GM19023 (cell line): ENCODE data around the gene ATP5MC2.
"Not testable (repeated sequence)": the region's sequence is repeated elsewhere in the genome, so short reads cannot be mapped to it uniquely, and the experiment has no call there.

ENCODE experiments used
- ATAC-seq: cut with Tn5 transposase; IDR thresholded peaks from one replicate; pipeline ENCODE4 v1.9.1; 2021; ENCODE audit warnings: mild to moderate bottlenecking, moderate library complexity; ENCODE audit not compliant: unreplicated experiment

The ATP5MC2 gene

DNA sequence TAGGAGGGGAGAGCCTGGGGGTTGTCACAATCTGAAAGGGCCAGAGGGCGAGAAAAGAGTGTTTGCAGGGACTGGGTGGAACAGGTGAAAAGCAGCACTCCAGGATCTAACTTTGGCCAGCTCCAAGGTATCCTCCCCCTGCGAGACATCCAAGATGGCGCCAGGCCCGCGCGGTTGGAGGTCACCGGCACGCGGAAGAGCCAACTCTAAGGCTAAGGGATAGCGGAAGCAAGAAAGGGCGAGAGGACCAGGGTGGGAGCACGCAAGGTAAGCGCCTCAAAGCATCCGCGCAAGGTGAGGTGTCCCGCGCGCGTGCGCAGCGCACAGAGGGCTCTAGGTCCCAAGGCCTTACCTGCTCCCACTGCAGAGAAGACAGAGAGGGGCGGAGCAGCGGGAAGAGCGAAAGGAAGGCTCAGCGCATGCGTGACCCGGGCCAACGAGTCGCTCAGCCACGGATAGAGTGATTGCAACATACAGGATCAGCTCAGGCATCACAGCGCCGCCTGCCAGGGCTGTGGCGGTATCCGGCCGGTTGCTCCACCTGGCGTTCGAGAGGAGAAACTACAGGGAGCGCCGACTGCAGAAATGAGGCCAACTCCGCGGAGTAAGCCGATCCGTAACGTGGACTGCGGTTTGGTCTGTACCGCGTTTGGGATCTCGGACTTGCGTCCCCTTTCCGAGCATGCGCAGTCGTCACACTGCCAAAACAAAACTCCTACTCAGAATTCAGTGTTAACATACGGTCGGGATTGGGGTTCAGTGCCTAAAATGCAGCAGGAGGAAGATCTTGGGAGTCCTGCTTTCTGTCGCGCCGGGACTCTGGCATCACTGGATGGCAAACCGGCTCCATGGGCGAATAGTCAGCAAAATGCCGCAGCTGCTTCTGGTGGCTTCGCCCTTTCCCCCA is at the start of gene ATP5MC2:
TSS of gene ATP5MC2 (minus strand) at position 383 of the 907 bp plus-strand sequence. CDS start 3,469 bp downstream, outside the sequence.
- peak; percentile 93 for ATAC-seq

DNA sequence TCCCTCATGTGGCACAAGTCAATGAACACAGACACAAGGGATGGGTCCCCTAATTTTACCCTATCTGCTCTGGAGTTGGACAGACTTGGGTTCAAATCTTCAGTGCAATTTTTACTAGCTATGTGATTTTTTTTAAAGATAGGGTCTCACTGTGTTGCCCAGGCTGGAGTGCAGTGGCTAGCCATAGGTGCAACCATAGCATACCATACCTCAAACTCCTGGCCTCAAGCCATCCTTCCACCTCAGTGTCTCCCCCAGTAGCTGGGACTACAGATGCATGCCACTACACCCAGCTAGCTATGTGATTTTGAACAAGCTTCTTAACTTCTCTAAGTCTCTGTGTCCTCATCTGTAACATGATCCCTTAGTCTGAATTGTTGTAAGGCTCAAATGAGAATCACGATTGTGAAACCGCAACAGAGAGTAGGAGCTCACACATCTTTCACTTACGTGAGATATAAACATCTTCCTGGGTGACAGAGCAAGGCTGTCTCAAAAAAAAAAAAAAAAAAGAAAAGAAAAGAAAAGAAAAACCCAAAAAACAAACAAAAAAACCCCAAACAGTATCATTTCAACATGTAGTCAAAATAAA is 46.7 kb upstream of the ATP5MC2 start:
- ATAC-seq = no peak

DNA sequence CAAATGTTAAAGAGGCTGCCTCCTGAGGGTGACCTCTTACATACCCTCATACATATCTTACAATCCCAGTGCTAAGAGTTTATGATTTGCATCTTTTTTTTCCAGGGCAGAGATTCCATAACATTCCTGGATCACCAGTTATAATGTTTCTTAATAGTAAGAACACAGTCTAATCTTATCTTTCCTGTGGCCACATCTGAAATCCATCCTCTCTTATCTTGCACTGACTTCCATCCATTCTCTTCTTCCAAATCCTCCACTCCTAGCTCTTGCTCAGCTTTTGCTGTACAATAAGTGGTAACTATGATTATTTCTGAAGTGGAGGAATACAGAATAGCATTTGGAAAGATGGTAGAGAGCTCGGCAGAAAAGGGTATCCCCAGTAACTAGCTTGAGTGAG is 45.1 kb upstream of the ATP5MC2 start:
- no peak for ATAC-seq

DNA sequence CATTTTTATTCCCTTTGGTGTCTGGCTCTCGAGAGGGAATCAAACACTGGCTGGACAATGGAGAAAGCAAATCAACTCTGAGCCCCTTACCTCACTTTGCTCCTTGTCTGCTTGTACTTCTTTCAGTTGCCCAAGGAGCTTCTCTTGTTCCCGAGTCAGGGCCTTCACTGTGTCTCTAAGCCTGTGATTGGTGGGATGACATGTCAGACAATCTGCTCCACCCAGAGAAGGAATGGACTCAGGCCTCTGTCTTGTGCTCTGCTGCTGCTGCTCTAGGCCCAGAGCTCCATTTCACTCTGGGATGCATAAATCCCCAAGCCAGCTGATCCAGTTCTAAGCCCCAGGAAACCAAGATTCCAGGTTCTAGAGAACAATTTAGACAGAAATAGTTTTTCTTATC is 43.8 kb upstream of the ATP5MC2 start:
- ATAC-seq = no peak

DNA sequence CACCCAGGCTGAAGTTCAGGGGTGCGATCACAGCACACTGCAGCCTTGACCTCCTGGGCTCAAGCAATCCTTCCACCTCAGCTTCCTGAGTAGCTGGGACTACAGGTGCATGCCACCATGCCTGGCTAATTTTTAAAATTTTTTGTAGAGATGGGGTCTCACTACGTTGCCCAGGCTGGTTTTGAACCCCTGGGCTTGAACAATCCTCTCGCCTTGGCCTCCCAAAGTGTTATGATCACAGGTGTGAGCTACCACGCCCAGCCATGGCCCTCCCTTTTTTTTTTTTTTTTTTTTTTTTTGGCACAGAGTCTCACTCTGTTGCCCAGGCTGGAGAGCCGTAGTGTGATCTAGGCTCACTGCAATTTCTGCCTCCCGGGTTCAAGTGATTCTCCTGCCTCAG is 42.7 kb upstream of the ATP5MC2 start:
- ATAC-seq = not testable (repeated sequence)

DNA sequence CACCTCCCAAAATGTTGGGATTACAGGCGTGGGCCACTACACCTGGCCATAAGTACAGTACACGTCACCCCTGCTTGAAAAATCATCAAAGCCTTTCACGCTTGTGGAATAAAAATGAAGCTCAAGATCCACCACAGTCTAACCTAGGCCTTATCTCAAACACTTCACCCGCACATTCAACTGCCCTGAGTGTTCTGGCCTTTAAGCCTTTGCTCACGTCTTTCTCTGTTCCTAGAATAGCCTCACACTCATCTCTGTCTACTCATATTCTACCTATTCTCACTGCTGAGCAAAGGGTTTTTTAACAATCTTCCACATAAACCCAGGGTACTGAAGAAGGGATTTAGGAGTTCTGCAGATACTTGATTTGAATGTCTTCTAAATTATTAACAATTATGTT is 41.4 kb upstream of the ATP5MC2 start:
- ATAC-seq = no peak

DNA sequence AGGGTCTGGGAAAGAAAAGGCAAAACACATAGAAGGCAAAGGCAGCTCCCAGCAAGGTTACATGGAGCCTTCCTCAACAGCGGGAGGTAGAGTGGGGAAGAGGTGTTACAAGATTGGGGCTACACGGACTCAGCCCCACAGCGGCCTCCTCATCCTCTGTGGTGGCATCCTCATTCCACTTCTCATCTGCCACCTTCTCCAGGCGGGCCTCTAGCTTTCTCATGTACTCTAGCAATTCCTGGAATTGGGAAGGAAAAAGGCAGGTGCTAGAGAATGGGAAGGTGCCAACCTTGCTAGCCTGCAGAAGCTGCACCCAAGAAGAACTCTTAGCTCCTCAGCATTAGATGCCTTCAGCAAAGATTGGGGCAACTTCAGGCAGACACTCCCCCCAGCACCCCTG is 38.1 kb upstream of the ATP5MC2 start:
- no peak for ATAC-seq

DNA sequence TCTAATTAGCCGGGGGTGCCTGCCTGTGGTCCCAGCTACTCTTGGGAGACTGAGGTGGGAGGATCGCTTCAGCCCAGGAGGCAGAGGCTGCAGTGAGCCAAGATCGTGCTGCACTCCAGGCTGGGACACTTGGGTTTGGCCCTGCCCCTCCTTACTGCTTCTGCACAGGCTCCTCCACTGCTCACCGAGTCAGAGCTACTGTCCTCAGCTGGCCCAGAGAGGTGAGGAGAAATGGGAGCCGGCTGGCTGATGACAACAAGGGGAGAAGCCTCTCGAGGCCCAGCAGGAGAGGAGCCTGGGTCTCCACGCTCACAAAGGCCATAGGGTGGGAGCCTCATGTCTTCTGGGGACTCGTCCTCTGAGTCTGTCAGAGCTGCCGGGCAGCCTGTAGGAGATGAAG is 37.6 kb upstream of the ATP5MC2 start:
- no peak for ATAC-seq

DNA sequence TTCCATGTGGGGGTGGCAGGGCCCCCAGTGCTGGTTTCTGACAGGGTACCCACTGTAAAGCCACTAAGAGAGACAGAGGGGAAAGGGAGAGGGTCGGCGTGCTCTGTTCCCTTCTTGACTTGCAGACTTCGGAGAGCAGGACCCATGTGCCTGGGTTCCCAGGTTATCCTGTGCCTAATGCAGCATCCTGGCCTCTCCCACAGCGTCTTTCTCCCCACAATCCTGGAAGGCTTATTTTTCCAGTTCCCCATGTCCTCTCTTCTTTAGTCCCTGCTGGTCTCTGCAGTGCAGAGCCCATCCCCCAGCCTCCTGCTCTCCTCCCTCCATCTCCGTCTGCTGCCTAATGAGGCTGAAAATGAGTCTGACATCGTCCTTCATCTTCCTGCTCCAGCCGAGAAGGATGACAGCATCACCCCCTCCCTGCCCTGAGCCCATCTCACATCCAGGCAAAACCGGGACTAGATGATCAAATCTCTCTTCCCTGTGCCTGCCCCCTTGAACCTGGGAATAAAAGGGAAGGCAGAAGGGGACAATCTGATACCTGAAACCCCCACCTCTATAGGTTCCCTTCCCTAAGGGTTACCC is 36.3 kb upstream of the ATP5MC2 start:
- no peak for ATAC-seq

DNA sequence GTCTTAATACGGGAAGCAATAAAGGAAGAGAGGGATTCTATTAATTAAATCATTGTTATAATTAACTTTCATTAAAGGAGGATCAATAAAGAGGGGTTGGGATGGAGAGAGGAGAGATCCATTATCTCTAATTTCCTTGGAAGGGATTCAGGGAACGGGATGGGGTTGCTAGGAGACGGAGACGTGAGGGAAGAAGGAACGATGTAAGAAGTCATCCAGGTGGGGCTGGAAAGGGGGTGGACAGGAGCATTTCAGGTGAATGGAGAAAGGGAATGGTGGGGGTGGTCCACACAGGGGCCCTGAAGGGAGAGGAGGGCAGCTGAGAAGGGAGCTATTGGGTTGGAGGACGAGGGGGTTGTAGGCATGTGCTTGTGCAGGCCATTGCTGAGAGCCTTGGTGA is 34.2 kb upstream of the ATP5MC2 start:
- no peak for ATAC-seq

DNA sequence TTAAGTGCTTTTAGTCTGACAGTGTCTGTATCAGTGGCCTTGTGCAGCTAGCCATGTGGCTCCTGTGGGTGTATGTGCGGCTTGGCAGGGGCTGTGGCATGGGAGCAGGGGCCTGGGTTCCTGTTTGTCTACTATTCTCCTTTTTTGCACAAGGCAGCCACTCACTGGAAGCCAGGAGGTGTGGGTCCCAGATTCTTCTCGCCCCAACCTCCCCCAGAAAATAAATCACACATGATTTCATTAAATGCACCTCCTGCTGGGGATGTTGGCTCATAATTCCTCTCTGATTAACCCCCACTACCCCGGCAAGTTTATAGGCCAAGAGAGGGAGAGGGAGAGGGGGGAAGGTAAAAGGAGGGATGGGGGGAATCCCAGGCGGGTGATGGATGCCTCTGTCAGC is 33.8 kb upstream of the ATP5MC2 start:
- no peak for ATAC-seq

DNA sequence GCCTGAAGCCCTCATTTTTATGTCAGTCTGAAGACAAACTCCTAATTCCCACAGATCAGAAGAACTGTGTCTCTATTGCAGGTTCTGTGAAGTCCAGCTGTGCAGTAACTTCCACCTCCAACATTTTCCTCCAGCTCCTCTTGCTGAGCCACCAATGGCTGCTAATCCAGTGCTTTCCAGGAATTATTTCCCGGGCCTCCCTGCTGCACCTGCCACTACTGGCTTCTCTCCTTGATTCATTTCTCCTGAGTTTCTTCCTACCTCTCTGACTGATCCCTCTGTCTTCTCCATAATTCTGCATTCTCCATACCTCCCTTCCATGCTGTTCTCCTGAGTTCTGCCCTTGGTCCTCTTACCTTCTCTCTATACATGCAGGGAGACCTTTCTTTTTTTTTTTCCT is 30.2 kb upstream of the ATP5MC2 start:
- ATAC-seq = no peak

DNA sequence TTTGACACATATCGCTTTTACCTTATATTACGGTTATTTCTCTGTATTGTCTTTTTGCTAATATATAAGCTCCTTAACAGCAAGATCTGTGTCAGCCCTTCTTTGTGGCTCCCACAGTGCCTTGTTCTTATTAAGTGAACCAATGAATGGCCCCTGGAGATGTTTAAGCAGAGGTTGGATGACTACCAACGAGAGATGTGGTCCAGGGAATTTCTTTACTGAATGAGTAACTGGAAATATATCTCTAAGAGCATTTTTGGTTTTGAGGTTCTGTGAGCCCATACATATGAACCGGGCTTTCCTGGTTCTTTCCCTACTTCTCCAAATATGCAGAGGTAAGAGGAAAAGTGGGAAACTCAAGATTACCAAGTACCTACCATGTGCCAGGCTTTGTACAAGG is 27.9 kb upstream of the ATP5MC2 start:
- ATAC-seq = no peak

DNA sequence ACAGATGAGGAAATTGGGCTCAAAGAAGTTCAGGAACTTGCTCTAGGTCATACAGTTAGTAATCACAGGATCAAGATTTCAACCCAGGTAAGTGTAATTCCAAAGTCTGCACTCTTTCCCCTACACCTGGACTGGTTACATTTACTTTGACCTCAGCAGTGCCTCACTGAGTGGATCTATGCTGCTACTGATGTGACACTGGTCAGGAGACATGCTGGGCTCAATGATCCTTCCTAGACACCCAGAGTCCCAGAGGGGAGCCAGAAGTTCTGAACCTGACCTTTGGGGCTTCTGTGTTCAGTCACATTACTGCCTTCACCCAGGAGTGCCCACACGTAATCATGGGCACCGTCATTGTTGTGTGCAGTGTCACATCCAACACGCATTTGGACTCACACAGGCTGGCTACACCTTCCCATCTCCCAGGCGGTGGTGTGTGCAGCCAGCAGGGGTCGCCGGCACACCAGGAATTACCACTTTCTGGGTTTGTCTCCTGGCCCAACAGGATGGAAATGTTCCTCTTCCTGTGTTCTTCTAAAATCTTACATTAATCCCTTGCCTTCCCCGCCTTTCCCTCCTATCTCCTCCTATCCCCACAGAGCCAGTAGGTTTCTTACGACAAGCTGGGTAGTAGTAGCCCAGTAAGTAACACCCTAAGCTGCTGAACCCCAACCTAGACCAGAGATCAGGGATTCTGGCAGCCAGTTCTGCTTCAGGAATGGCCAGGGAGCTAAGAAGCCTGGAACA is 25.8 kb upstream of the ATP5MC2 start:
- peak; percentile 69 for ATAC-seq

DNA sequence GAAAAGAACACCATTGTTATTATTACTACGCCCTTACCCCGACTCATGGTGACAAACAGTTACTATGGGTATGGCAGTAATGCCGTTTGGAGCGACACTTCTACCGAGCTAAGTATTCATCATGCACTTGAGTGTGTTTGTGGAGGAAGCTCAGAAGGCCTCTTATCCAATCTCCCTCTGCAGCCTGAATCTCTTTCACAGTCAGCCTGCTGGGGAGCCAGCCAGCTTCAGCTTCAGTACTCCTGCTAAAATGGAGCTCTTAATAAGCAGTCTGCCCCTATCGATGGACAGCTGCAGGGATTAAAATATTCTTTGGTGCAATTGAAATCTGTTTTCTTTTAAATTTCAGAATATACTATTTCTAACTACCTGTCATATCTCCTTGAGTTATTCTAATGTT is 24.7 kb upstream of the ATP5MC2 start:
- ATAC-seq = no peak

DNA sequence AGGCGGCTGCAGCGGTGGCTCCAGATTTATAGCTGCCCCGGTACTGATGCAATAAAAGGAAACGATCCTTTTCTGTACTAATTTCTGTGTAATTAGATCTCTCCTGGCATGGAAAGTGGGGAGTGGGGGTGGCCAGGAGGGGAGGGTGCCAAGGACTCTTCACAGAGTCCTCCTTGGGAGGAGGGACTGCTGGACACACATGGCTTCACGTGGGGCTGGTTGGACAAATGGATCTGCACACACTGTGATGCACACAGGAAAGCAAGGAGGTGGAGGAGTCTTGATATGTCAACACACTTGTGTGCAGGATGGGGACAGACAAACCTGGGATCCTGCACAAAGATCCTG is 23.8 kb upstream of the ATP5MC2 start:
- ATAC-seq = no peak

DNA sequence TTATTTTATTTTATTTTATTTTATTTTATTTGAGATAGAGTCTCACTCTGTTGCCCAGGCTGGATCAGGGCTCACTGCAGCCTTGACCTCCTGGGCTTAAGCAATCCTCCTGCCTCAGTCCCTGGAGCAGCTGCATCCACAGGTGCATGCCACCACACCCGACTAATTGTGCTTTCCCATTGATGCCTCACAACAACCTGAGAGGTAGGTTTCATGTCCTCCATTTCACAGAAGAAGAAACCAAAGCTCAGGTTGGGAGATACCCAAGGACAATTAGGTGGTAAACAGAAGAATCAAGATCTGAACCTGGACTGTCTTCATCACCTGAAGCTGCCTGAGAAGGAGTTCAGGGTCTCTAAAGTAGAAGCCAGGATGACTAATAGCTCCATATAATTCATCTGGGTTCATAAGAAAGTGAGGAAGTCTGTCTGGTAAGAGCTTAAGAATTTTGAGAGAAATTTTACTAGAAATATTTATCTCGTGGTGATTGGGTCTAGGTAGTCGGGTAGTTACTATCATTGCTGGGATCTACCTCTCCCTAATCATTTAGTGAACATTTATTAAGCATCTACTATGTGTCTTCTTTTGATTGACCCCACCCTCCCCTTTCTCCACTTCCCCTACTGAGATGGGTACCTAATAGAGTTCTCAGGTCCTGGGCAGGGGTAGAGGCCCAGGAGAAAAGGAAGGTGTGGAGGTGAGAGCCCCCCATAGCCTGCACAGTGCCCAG is 23.2 kb upstream of the ATP5MC2 start:
- no peak for ATAC-seq

DNA sequence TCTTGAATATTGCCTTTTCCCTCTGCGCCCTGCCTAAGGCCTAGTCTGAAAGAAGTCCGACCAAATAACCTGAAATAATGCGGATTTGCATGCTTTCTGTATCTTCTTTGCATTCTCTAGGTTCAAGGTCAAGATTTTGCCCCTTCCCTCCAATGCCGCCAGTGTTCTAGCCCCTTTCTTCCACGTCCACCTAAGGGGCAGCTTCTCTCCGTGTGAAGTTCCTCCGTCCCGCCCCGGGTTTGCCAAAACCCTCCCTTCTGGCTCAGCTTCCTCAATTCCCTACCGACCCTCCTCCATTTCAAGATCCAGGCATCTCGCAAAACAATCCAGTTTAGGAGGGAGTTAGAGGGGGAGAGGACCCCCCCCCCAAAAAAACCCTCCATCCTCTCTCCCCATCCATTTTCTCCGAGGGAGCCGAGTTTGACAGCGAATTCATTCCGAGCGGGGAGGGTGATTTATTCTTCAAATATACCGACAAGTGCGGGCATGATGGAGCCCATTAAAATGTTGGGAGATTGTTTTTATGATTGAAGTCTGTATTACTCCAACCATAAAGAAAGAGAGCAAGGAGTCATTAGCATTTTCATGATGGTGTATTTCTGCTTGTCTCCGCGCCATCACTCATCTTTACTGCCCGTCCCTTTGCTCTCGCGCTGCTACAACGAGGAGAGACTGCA is 20.9 kb upstream of the ATP5MC2 start:
- no peak for ATAC-seq

DNA sequence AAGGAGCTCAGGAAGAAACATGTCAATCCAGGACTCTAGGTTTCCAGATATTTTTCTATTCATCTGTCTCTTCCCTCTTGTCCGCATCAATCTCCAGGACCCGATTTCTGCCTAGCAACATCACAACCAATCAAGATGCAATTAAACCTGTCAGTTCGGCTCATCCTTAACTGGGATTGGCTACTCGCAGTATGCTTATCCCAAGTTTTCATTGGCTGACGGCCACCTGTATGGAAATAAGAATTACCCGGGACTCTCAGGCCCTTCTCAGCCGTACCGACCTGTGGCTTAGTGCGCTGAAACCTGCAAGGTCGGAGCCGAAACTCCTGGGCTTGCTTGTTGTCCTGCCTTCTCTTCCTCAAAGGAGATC is 20.4 kb upstream of the ATP5MC2 start:
- no peak for ATAC-seq
